MV-4-11 (cell line): Measurements from ENCODE around the gene DISC1.
"Not testable (repeated sequence)": the region's sequence is repeated elsewhere in the genome, so short reads cannot be mapped to it uniquely, and the experiment has no call there.

Experiments
- DNase-seq: peaks from one replicate; lab custom pipeline; 2025; lab: John Stamatoyannopoulos, UW

DISC1 gene

GRCh38 chr1:231959225-231959884 is 332.8 kb downstream of the DISC1 start:
- no peak for DNase-seq

GRCh38 chr1:231961801-231962200 is 335.2 kb downstream of the DISC1 start:
- not testable (repeated sequence) for DNase-seq

- no peak for DNase-seq
Measured at GRCh38 chr1:231962636-231963035, 336.0 kb downstream of the DISC1 start.

GRCh38 chr1:231964241-231964640 is 337.7 kb downstream of the DISC1 start:
- DNase-seq = no peak

GRCh38 chr1:231964961-231965360 is 338.4 kb downstream of the DISC1 start:
- DNase-seq = peak; percentile 29

GRCh38 chr1:231965615-231966014 is 339.0 kb downstream of the DISC1 start:
- no peak for DNase-seq

GRCh38 chr1:231966983-231967382 is 340.4 kb downstream of the DISC1 start:
- DNase-seq = no peak

- no peak for DNase-seq
Measured at GRCh38 chr1:231969076-231969475, 342.5 kb downstream of the DISC1 start.

- not testable (repeated sequence) for DNase-seq
Measured at GRCh38 chr1:231969761-231970160, 343.2 kb downstream of the DISC1 start.

- peak; percentile 91 for DNase-seq
Measured at GRCh38 chr1:231970684-231971083, 344.1 kb downstream of the DISC1 start.

- peak; percentile 77 for DNase-seq
Measured at GRCh38 chr1:231971397-231972110, 345.0 kb downstream of the DISC1 start.

GRCh38 chr1:231972111-231972445 is 345.5 kb downstream of the DISC1 start:
- DNase-seq = no peak

GRCh38 chr1:231973830-231974229 is 347.2 kb downstream of the DISC1 start:
- DNase-seq = peak; percentile 3

GRCh38 chr1:231976231-231976630 is 349.6 kb downstream of the DISC1 start:
- no peak for DNase-seq

GRCh38 chr1:231981675-231982074 is 355.1 kb downstream of the DISC1 start:
- no peak for DNase-seq

- no peak for DNase-seq
Measured at GRCh38 chr1:231982871-231983587, 356.4 kb downstream of the DISC1 start.

GRCh38 chr1:231983588-231984193 is 357.1 kb downstream of the DISC1 start:
- no peak for DNase-seq

- no peak for DNase-seq
Measured at GRCh38 chr1:231985296-231986023, 358.9 kb downstream of the DISC1 start.

- no peak for DNase-seq
Measured at GRCh38 chr1:231986631-231987336, 360.2 kb downstream of the DISC1 start.

GRCh38 chr1:231990388-231990787 is 363.8 kb downstream of the DISC1 start:
- no peak for DNase-seq

- DNase-seq = no peak
Measured at GRCh38 chr1:231991231-231991630, 364.6 kb downstream of the DISC1 start.
